Measurements from ENCODE around the gene NEURL1B.

NEURL1B gene

GRCh38 chr5:172686539-172687390, 45.7 kb downstream of the NEURL1B start:
- Histone ChIP-seq H3K9me3 (ENCODE audit: control insufficient read depth, low read depth, low read length) (no peaks in the 10 kb centered on the region), H3K9ac (ENCODE audit: low read length) (no peak overlapping the region), H3K27ac (ENCODE audit: low read length) (no peak overlapping the region), H3K27me3 (ENCODE audit: control insufficient read depth, insufficient read depth, low read length) (peaks cover 39% of the 10 kb centered on the region), H3K4me3 (ENCODE audit: low read length) (no peak overlapping the region), H3K36me3 (ENCODE audit: control insufficient read depth, low read depth, low read length) (no peaks in the 10 kb centered on the region), H3K4me1 (ENCODE audit: control insufficient read depth, low read depth, low read length) (no peaks in the 10 kb centered on the region)

GRCh38 chr5:172687940-172688339, 46.9 kb downstream of the NEURL1B start:
- H3K9me3 ChIP-seq (ENCODE audit: control insufficient read depth, low read depth, low read length) = no peaks in the 10 kb centered on the region
- H3K9ac ChIP-seq (ENCODE audit: low read length) = no peak overlapping the region
- no peak overlapping the region for H3K4me3 ChIP-seq (ENCODE audit: low read length)
- H3K4me1 ChIP-seq (ENCODE audit: control insufficient read depth, low read depth, low read length) = no peaks in the 10 kb centered on the region
- no peaks in the 10 kb centered on the region for H3K36me3 ChIP-seq (ENCODE audit: control insufficient read depth, low read depth, low read length)
- H3K27ac ChIP-seq (ENCODE audit: low read length) = no peak overlapping the region
- peaks cover 27% of the 10 kb centered on the region for H3K27me3 ChIP-seq (ENCODE audit: control insufficient read depth, insufficient read depth, low read length)

GRCh38 chr5:172688349-172689217, 47.5 kb downstream of the NEURL1B start:
- Histone ChIP-seq H3K9ac (ENCODE audit: low read length) (no peak overlapping the region), H3K4me3 (ENCODE audit: low read length) (no peak overlapping the region), H3K27ac (ENCODE audit: low read length) (no peak overlapping the region), H3K27me3 (ENCODE audit: control insufficient read depth, insufficient read depth, low read length) (peaks cover 21% of the 10 kb centered on the region), H3K9me3 (ENCODE audit: control insufficient read depth, low read depth, low read length) (no peaks in the 10 kb centered on the region), H3K4me1 (ENCODE audit: control insufficient read depth, low read depth, low read length) (no peaks in the 10 kb centered on the region), H3K36me3 (ENCODE audit: control insufficient read depth, low read depth, low read length) (no peaks in the 10 kb centered on the region)

- H3K36me3 ChIP-seq (ENCODE audit: control insufficient read depth, low read depth, low read length) = no peaks in the 10 kb centered on the region
- H3K9me3 ChIP-seq (ENCODE audit: control insufficient read depth, low read depth, low read length) = no peaks in the 10 kb centered on the region
- H3K27ac ChIP-seq (ENCODE audit: low read length) = no peak overlapping the region
- no peak overlapping the region for H3K9ac ChIP-seq (ENCODE audit: low read length)
- peaks cover under 1% of the 10 kb centered on the region for H3K4me1 ChIP-seq (ENCODE audit: control insufficient read depth, low read depth, low read length)
- peaks cover 16% of the 10 kb centered on the region for H3K27me3 ChIP-seq (ENCODE audit: control insufficient read depth, insufficient read depth, low read length)
- no peak overlapping the region for H3K4me3 ChIP-seq (ENCODE audit: low read length)
These were observed 48.1 kb downstream of the NEURL1B start for GRCh38 chr5:172689218-172689572.

GRCh38 chr5:172689801-172690200, 48.7 kb downstream of the NEURL1B start:
- H3K9ac ChIP-seq (ENCODE audit: low read length) = no peak overlapping the region
- peaks cover 7% of the 10 kb centered on the region for H3K4me1 ChIP-seq (ENCODE audit: control insufficient read depth, low read depth, low read length)
- H3K27ac ChIP-seq (ENCODE audit: low read length) = no peak overlapping the region
- no peaks in the 10 kb centered on the region for H3K9me3 ChIP-seq (ENCODE audit: control insufficient read depth, low read depth, low read length)
- peaks cover 10% of the 10 kb centered on the region for H3K27me3 ChIP-seq (ENCODE audit: control insufficient read depth, insufficient read depth, low read length)
- no peak overlapping the region for H3K4me3 ChIP-seq (ENCODE audit: low read length)
- H3K36me3 ChIP-seq (ENCODE audit: control insufficient read depth, low read depth, low read length) = no peaks in the 10 kb centered on the region

GRCh38 chr5:172690258-172691075, 49.4 kb downstream of the NEURL1B start:
- Histone ChIP-seq H3K36me3 (ENCODE audit: control insufficient read depth, low read depth, low read length) (no peaks in the 10 kb centered on the region), H3K9me3 (ENCODE audit: control insufficient read depth, low read depth, low read length) (no peaks in the 10 kb centered on the region), H3K4me3 (ENCODE audit: low read length) (no peak overlapping the region), H3K27ac (ENCODE audit: low read length) (no peak overlapping the region), H3K9ac (ENCODE audit: low read length) (no peak overlapping the region), H3K4me1 (ENCODE audit: control insufficient read depth, low read depth, low read length) (peaks cover 13% of the 10 kb centered on the region), H3K27me3 (ENCODE audit: control insufficient read depth, insufficient read depth, low read length) (peaks cover 3% of the 10 kb centered on the region)

GRCh38 chr5:172691886-172692285, 50.8 kb downstream of the NEURL1B start:
- H3K9me3 ChIP-seq (ENCODE audit: control insufficient read depth, low read depth, low read length) = no peaks in the 10 kb centered on the region
- no peak overlapping the region for H3K27ac ChIP-seq (ENCODE audit: low read length)
- no peak overlapping the region for H3K9ac ChIP-seq (ENCODE audit: low read length)
- H3K27me3 ChIP-seq (ENCODE audit: control insufficient read depth, insufficient read depth, low read length) = peaks cover 5% of the 10 kb centered on the region
- no peak overlapping the region for H3K4me3 ChIP-seq (ENCODE audit: low read length)
- no peaks in the 10 kb centered on the region for H3K36me3 ChIP-seq (ENCODE audit: control insufficient read depth, low read depth, low read length)
- peaks cover 14% of the 10 kb centered on the region for H3K4me1 ChIP-seq (ENCODE audit: control insufficient read depth, low read depth, low read length)

- no peaks in the 10 kb centered on the region for H3K36me3 ChIP-seq (ENCODE audit: control insufficient read depth, low read depth, low read length)
- no peak overlapping the region for H3K9ac ChIP-seq (ENCODE audit: low read length)
- H3K4me1 ChIP-seq (ENCODE audit: control insufficient read depth, low read depth, low read length) = peaks cover 18% of the 10 kb centered on the region
- H3K4me3 ChIP-seq (ENCODE audit: low read length) = no peak overlapping the region
- H3K27ac ChIP-seq (ENCODE audit: low read length) = no peak overlapping the region
- peaks cover 9% of the 10 kb centered on the region for H3K27me3 ChIP-seq (ENCODE audit: control insufficient read depth, insufficient read depth, low read length)
- H3K9me3 ChIP-seq (ENCODE audit: control insufficient read depth, low read depth, low read length) = no peaks in the 10 kb centered on the region
These were observed 51.4 kb downstream of the NEURL1B start for GRCh38 chr5:172692451-172692850.

- no peaks in the 10 kb centered on the region for H3K36me3 ChIP-seq (ENCODE audit: control insufficient read depth, low read depth, low read length)
- peaks cover 18% of the 10 kb centered on the region for H3K4me1 ChIP-seq (ENCODE audit: control insufficient read depth, low read depth, low read length)
- no peaks in the 10 kb centered on the region for H3K9me3 ChIP-seq (ENCODE audit: control insufficient read depth, low read depth, low read length)
- H3K9ac ChIP-seq (ENCODE audit: low read length) = no peak overlapping the region
- H3K4me3 ChIP-seq (ENCODE audit: low read length) = no peak overlapping the region
- H3K27ac ChIP-seq (ENCODE audit: low read length) = no peak overlapping the region
- peaks cover 9% of the 10 kb centered on the region for H3K27me3 ChIP-seq (ENCODE audit: control insufficient read depth, insufficient read depth, low read length)
These were observed 51.9 kb downstream of the NEURL1B start for GRCh38 chr5:172692981-172693380.

GRCh38 chr5:172694061-172694460, 53.0 kb downstream of the NEURL1B start:
- no peaks in the 10 kb centered on the region for H3K9me3 ChIP-seq (ENCODE audit: control insufficient read depth, low read depth, low read length)
- no peak overlapping the region for H3K4me3 ChIP-seq (ENCODE audit: low read length)
- peaks cover 9% of the 10 kb centered on the region for H3K27me3 ChIP-seq (ENCODE audit: control insufficient read depth, insufficient read depth, low read length)
- H3K9ac ChIP-seq (ENCODE audit: low read length) = no peak overlapping the region
- peaks cover 18% of the 10 kb centered on the region for H3K4me1 ChIP-seq (ENCODE audit: control insufficient read depth, low read depth, low read length)
- H3K27ac ChIP-seq (ENCODE audit: low read length) = no peak overlapping the region
- H3K36me3 ChIP-seq (ENCODE audit: control insufficient read depth, low read depth, low read length) = no peaks in the 10 kb centered on the region

- no peaks in the 10 kb centered on the region for H3K9me3 ChIP-seq (ENCODE audit: control insufficient read depth, low read depth, low read length)
- no peak overlapping the region for H3K27ac ChIP-seq (ENCODE audit: low read length)
- H3K4me1 ChIP-seq (ENCODE audit: control insufficient read depth, low read depth, low read length) = peaks cover 18% of the 10 kb centered on the region
- no peaks in the 10 kb centered on the region for H3K36me3 ChIP-seq (ENCODE audit: control insufficient read depth, low read depth, low read length)
- peaks cover 9% of the 10 kb centered on the region for H3K27me3 ChIP-seq (ENCODE audit: control insufficient read depth, insufficient read depth, low read length)
- no peak overlapping the region for H3K4me3 ChIP-seq (ENCODE audit: low read length)
- H3K9ac ChIP-seq (ENCODE audit: low read length) = no peak overlapping the region
These were observed 53.5 kb downstream of the NEURL1B start for GRCh38 chr5:172694541-172694940.
